CD4-positive, alpha-beta T cell (primary cell): ENCODE measurements around the gene TUB. TPM values are rescaled to one million over a fixed set of nuclear protein-coding genes. Genes with fewer than 3 reads are reported as not detected.

ENCODE experiments used
- ATAC-seq: fragments of 200-7000 bp; cut with Tn5 transposase; one replicate; pipeline ENCODE4 v1.10.0; 2022; ENCODE audit warnings: mild to moderate bottlenecking; ENCODE audit not compliant: poor library complexity
- CTCF ChIA-PET: fragments of 350-600 bp; sonication (Branson Sonifier 250); formaldehyde crosslinking; loops from one replicate; lab custom pipeline; 2021; ENCODE audit warnings: antibody characterized with exemption, inconsistent platforms; lab: Charles Lee
- POLR2A ChIA-PET: fragments of 350-600 bp; sonication (Branson Sonifier 250); formaldehyde crosslinking; loops from one replicate; lab custom pipeline; 2021; ENCODE audit warnings: antibody characterized with exemption, inconsistent platforms; lab: Charles Lee
- DNase-seq, 14 experiments: peaks; one replicate each; pipeline ENCODE4 v3.0.0-alpha.2; 2013 to 2020; ENCODE audit warnings: mixed read lengths in 2 of 14
- H3K27ac ChIP-seq, 2 donors: one replicate each; pipeline versions ENCODE4 v1.5.1 to v1.7.0; 2013; ENCODE audit warnings: low read length in 2 of 2, low read depth in 1 of 2, mild to moderate bottlenecking in 1 of 2
- H3K27me3 ChIP-seq, 2 experiments: 1 replicate in 1 of 2; 2 replicates in 1 of 2; pipeline versions ENCODE4 v1.6.1 to v1.7.0; 2013; ENCODE audit warnings: low read length in 2 of 2, control low read depth in 1 of 2, mild to moderate bottlenecking in 1 of 2, moderate library complexity in 1 of 2; ENCODE audit not compliant: insufficient read depth in 2 of 2, control insufficient read depth in 1 of 2
- H3K36me3 ChIP-seq: one replicate; pipeline ENCODE4 v1.6.1; 2013; ENCODE audit warnings: low read length, control low read depth; ENCODE audit not compliant: insufficient read depth
- H3K4me1 ChIP-seq: one replicate; pipeline ENCODE4 v1.6.1; 2013; ENCODE audit warnings: low read length, control low read depth; ENCODE audit not compliant: insufficient read depth
- H3K4me3 ChIP-seq: one replicate; pipeline ENCODE4 v1.5.1; 2013; ENCODE audit warnings: mild to moderate bottlenecking, low read length, moderate library complexity
- H3K9me3 ChIP-seq, 2 experiments: 1 replicate in 1 of 2; 2 replicates in 1 of 2; pipeline versions ENCODE4 v1.6.1 to v1.7.0; 2013; ENCODE audit warnings: low read length in 2 of 2, mild to moderate bottlenecking in 2 of 2, control low read depth in 1 of 2, moderate library complexity in 1 of 2; ENCODE audit not compliant: control insufficient read depth in 1 of 2, insufficient read depth in 1 of 2
- H3K27ac Mint-ChIP-seq: one replicate; pipeline ENCODE4 v1.8.0; 2020; ENCODE audit warnings: mixed read lengths
- H3K27me3 Mint-ChIP-seq: one replicate; pipeline ENCODE4 v1.8.0; 2021; ENCODE audit warnings: mixed read lengths
- H3K36me3 Mint-ChIP-seq: one replicate; pipeline ENCODE4 v1.8.0; 2021; ENCODE audit warnings: low read depth, mixed read lengths
- H3K4me1 Mint-ChIP-seq: one replicate; pipeline ENCODE4 v1.8.0; 2021; ENCODE audit warnings: low read depth, mixed read lengths
- H3K4me3 Mint-ChIP-seq: one replicate; pipeline ENCODE4 v1.8.0; 2020; ENCODE audit warnings: mild to moderate bottlenecking, mixed read lengths
- H3K9me3 Mint-ChIP-seq: one replicate; pipeline ENCODE4 v1.8.0; 2020; ENCODE audit warnings: mixed read lengths
- CTCF ChIP-seq: fragments of 200-600 bp; IDR thresholded peaks from one replicate; pipeline ENCODE4 v1.8.0; 2022; ENCODE audit warnings: antibody characterized with exemption, mild to moderate bottlenecking
- intact Hi-C, 2 experiments: fragments of 100-400 bp; cut with DNase I in 1 of 2; cut with micrococcal nuclease in 1 of 2; formaldehyde crosslinking; loops; one replicate each; pipeline versions ENCODE4 v1.15.1 to v1.9.0; 2023 to 2025; cut with DNase I, micrococcal nuclease
- total RNA-seq, 174 experiments: library from RNA in 2 of 174; stranded (reverse) in 2 of 174; gene quantifications; one replicate each; pipeline ENCODE4 v1.2.3 and lab custom pipeline; 2021 to 2026

TUB gene
- total RNA-seq, 2 experiments from 2014 or later: 0.08 TPM; not detected in 1

- TF ChIP-seq CTCF: no peak
- Histone ChIP-seq H3K36me3 (peaks cover 10% of the 10 kb centered on the region), H3K4me1 (no peaks in the 10 kb centered on the region), H3K27me3 (no peaks in the 10 kb centered on the region), H3K9me3 (no peaks in the 10 kb centered on the region), H3K27ac (no peak overlapping the region), H3K4me3 (no peak overlapping the region)
- no peaks in the 10 kb centered on the region for H3K27me3 Mint-ChIP-seq
- no peak overlapping the region for H3K27ac Mint-ChIP-seq
- no peaks in the 10 kb centered on the region for H3K4me1 Mint-ChIP-seq
- intact Hi-C loops: no loop called here
- peaks cover 27% of the 10 kb centered on the region for H3K36me3 Mint-ChIP-seq
- DNase-seq (no peak), ATAC-seq (no peak)
- H3K9me3 Mint-ChIP-seq: no peaks in the 10 kb centered on the region
- ChIA-PET POLR2A (no interaction called here), CTCF (no interaction called here)
- no peak overlapping the region for H3K4me3 Mint-ChIP-seq
These were observed 22.0 kb downstream of the TUB start for GRCh38 chr11:8102965-8103364.

- peaks cover 32% of the 10 kb centered on the region for H3K36me3 Mint-ChIP-seq
- no peak overlapping the region for H3K27ac Mint-ChIP-seq
- Histone ChIP-seq H3K4me3 (no peak overlapping the region), H3K9me3 (no peaks in the 10 kb centered on the region), H3K36me3 (peaks cover 10% of the 10 kb centered on the region), H3K4me1 (no peaks in the 10 kb centered on the region), H3K27me3 (no peaks in the 10 kb centered on the region), H3K27ac (no peak overlapping the region)
- no peak overlapping the region for H3K4me3 Mint-ChIP-seq
- ATAC-seq (no peak), DNase-seq (no peak)
- TF ChIP-seq CTCF: no peak
- ChIA-PET POLR2A (no interaction called here), CTCF (no interaction called here)
- intact Hi-C loops: no loop called here
- H3K9me3 Mint-ChIP-seq: no peaks in the 10 kb centered on the region
- no peaks in the 10 kb centered on the region for H3K4me1 Mint-ChIP-seq
- H3K27me3 Mint-ChIP-seq: no peaks in the 10 kb centered on the region
These were observed 22.9 kb downstream of the TUB start for GRCh38 chr11:8103909-8104308.

GRCh38 chr11:8105133-8105532, 24.1 kb downstream of the TUB start:
- Mint-ChIP-seq H3K4me1 (no peaks in the 10 kb centered on the region), H3K9me3 (no peaks in the 10 kb centered on the region), H3K27ac (no peak overlapping the region), H3K27me3 (no peaks in the 10 kb centered on the region), H3K4me3 (no peak overlapping the region), H3K36me3 (peaks cover 43% of the 10 kb centered on the region)
- Histone ChIP-seq H3K27ac (no peak overlapping the region), H3K36me3 (peaks cover 15% of the 10 kb centered on the region), H3K4me1 (no peaks in the 10 kb centered on the region), H3K27me3 (no peaks in the 10 kb centered on the region), H3K9me3 (no peaks in the 10 kb centered on the region), H3K4me3 (no peak overlapping the region)
- TF ChIP-seq CTCF: no peak
- DNase-seq: no peak
- intact Hi-C loops: no loop called here
- ChIA-PET CTCF (no interaction called here), POLR2A (no interaction called here)
- ATAC-seq: no peak
